NCI-H2081 treated with DMSO at 0.1 percent for 48 hours (cell line): ENCODE results near the gene ZDHHC6.
"Not testable (repeated sequence)": the region's sequence is repeated elsewhere in the genome, so short reads cannot be mapped to it uniquely, and the experiment has no call there.

ENCODE experiments used
- DNase-seq: peaks from one replicate; lab custom pipeline; 2025; lab: John Stamatoyannopoulos, UW

The ZDHHC6 gene

GRCh38 chr10:112446055-112446854 is 459 bp downstream of the ZDHHC6 start:
- DNase-seq: no peak

- no peak for DNase-seq
Measured at GRCh38 chr10:112442063-112442462, 4.7 kb downstream of the ZDHHC6 start.

- DNase-seq: no peak
Measured at GRCh38 chr10:112441520-112441919, 5.2 kb downstream of the ZDHHC6 start.

- no peak for DNase-seq
Measured at GRCh38 chr10:112438356-112438755, 8.4 kb downstream of the ZDHHC6 start.

- no peak for DNase-seq
Measured at GRCh38 chr10:112434988-112435619, 11.6 kb downstream of the ZDHHC6 start.

GRCh38 chr10:112433136-112433535 is 13.6 kb downstream of the ZDHHC6 start:
- DNase-seq: no peak

GRCh38 chr10:112429654-112430230 is 17.0 kb downstream of the ZDHHC6 start:
- DNase-seq: no peak

GRCh38 chr10:112429147-112429546 is 17.6 kb downstream of the ZDHHC6 start:
- DNase-seq: no peak

- no peak for DNase-seq
Measured at GRCh38 chr10:112426111-112426510, 20.6 kb downstream of the ZDHHC6 start.

GRCh38 chr10:112424651-112425050 is 22.1 kb downstream of the ZDHHC6 start:
- DNase-seq: no peak

- DNase-seq: no peak
Measured at GRCh38 chr10:112421731-112422130, 25.0 kb downstream of the ZDHHC6 start.

- no peak for DNase-seq
Measured at GRCh38 chr10:112412696-112413095, 34.0 kb downstream of the ZDHHC6 start.

- no peak for DNase-seq
Measured at GRCh38 chr10:112409755-112410154, 37.0 kb downstream of the ZDHHC6 start.

- DNase-seq: no peak
Measured at GRCh38 chr10:112409299-112409698, 37.4 kb downstream of the ZDHHC6 start.

- no peak for DNase-seq
Measured at GRCh38 chr10:112407696-112408095, 39.0 kb downstream of the ZDHHC6 start.

- DNase-seq: not testable (repeated sequence)
Measured at GRCh38 chr10:112406806-112407205, 39.9 kb downstream of the ZDHHC6 start.

- DNase-seq: no peak
Measured at GRCh38 chr10:112404617-112405016, 42.1 kb downstream of the ZDHHC6 start.

GRCh38 chr10:112402917-112403316 is 43.8 kb downstream of the ZDHHC6 start:
- DNase-seq: no peak

GRCh38 chr10:112397592-112397991 is 49.1 kb downstream of the ZDHHC6 start:
- DNase-seq: no peak

- DNase-seq: no peak
Measured at GRCh38 chr10:112395809-112396530, 50.7 kb downstream of the ZDHHC6 start.

GRCh38 chr10:112394475-112394875 is 52.2 kb downstream of the ZDHHC6 start:
- no peak for DNase-seq

- DNase-seq: no peak
Measured at GRCh38 chr10:112393827-112394226, 52.9 kb downstream of the ZDHHC6 start.

GRCh38 chr10:112393341-112393740 is 53.4 kb downstream of the ZDHHC6 start:
- no peak for DNase-seq
